Activated CD8-positive, alpha-beta memory T cell treated with anti-CD3 and anti-CD28 coated beads for 1 hour (primary cell): Measurements from ENCODE around the gene TRIO.
A peak's percentile ranks its signal among the peaks of the same experiment; 100 is the strongest.

ENCODE experiments used
- DNase-seq, 2 donors: peaks; one replicate each; pipeline ENCODE4 v3.0.0-alpha.2; 2020; ENCODE audit warnings: low read depth in 1 of 2; ENCODE audit errors: extremely low read depth in 1 of 2

TRIO gene

DNA sequence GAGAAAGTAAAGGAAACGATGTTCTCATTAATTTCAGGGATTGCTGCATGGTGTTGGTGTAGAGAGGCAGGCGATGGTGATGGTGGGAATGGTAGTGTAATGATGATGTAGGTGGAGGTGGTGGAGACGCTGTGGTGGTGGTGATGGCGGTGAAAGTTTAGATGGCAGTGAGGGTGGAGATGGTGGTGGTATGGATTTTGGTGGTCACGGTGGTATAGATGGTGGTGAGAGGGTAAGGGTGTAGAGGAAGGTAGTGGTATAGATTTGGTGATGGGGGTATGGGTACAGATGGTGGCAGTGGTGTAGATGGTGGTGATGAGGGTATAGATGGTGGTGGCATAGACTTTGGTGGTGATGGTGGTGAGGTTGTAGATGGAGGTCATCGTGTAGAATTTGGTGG is 259.3 kb downstream of the TRIO start:
- DNase-seq, result no peak

DNA sequence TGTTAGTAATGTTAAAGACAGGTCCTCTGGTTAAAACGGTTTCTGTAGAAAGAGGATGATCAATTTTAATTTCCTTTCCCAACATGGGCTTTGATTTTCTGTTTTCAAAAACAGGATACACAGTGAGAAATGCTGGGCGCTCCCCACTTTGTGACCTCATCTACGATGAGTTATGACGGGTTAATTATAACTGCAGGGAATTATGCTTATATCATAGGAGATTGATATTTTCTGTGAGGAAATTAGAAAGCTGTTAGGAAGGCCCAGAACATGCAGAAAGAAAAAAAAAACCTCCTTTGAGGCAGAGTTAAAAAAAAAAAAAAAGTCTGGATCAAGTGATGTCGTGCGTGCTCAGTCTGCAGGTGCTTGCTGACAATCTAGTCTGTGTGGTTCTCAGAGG is 261.6 kb downstream of the TRIO start:
- DNase-seq, result no peak

DNA sequence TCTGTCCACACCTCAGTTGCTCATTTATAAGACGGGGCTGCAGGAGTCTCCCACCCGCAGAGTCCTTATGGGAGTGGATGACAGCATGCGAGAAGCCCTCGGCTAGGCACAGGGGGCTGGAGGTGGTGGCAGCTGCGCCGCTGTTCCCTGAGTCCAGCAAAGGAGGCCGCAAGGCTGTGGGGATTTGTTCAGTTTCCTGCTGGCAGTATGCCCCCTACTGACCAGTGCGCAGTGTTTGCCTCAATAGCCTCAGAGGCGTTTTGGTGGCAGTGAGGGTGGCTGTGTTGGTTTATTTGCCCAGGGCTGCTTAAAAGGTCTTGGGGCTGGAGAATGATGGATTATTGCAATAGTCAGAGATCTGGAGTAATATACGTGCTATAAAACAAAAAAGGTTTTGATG is 262.1 kb downstream of the TRIO start:
- no peak for DNase-seq

DNA sequence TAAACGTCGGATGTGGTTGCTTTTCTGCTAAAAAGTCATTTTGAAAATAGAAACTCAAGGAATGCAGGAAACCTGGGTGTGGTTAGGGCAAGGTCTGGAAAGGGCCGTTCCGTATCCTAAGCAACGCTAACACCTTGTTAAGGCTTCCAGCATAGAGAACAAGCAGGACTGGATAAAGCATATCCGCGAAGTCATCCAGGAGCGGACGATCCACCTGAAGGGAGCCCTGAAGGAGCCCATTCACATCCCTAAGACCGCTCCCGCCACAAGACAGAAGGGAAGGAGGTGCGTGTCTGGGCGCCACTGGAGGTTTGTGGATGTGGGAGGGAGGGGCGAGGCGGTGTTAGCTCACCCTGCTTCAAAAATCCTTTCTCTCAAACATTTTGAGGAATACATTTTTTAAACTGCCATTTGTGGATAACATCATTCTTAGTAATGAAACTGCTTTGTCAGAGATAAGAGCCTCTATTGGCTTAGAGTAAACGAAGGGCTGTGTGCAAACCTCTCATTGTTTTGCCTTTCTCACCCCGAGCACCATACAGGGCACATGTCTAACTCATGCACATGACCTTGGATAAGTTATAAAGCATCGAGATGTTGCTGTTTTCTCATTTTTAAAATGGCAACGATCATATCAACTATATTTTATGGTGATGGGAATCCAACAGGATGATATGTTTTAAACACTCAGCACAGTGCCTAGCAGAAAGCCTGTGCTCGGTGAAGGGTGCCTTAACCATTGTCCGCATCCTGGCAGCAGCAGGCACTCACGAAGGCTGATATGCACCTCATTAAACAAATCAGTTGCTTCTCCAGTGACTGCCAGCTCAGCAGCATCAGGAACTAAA is 262.8 kb downstream of the TRIO start:
- DNase-seq, result no peak

DNA sequence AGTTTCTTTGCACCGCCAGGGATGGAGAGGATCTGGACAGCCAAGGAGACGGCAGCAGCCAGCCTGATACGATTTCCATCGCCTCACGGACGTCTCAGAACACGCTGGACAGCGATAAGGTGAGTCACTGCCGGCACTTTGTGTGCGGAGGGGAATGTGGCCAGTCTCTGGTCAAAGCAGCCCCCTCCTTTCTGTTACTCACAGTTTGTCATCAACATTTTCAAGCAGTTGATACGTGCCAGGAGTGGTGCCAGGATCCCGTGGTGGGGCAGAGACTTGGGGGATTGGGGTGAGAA is 263.4 kb downstream of the TRIO start:
- no peak for DNase-seq

DNA sequence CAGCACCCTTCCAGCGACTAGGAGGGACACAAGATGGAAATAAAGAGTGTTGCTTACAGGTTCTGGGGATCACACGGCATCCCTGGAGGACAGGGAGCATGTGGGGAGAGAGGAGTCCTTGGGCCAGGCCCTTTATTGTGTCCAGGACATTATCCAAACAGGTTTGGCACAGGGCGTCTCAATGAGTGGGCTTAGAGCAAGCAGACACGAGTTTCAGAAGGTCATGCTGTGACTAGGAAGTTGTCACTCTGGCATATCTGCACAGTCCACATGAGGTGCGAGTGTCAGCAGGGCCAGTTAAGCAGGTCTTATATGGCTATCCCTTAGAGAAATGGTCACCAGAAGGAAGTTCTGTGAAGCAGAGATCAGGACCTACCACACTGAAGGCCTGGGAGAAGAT is 263.9 kb downstream of the TRIO start:
- no peak for DNase-seq

DNA sequence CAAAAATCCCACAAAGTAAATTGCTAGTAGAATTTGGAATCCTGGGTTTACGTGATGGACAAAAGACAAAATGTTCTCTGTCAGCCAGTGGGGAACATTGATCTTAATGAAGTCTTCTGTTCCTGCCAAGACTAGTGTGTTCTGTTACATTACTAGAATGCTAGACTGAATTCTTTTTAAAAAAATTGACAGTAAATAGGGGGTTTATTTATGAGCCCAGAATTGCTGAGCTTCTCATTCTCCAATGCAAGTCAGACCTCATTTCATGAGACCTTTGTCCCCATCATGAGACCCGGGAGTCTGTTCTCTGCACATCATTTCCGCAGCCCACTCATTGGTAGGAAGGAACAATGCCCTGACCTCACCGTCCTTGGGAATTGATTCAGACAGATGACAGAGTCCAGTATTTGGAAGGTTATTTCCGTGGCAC is 264.6 kb downstream of the TRIO start:
- no peak for DNase-seq

DNA sequence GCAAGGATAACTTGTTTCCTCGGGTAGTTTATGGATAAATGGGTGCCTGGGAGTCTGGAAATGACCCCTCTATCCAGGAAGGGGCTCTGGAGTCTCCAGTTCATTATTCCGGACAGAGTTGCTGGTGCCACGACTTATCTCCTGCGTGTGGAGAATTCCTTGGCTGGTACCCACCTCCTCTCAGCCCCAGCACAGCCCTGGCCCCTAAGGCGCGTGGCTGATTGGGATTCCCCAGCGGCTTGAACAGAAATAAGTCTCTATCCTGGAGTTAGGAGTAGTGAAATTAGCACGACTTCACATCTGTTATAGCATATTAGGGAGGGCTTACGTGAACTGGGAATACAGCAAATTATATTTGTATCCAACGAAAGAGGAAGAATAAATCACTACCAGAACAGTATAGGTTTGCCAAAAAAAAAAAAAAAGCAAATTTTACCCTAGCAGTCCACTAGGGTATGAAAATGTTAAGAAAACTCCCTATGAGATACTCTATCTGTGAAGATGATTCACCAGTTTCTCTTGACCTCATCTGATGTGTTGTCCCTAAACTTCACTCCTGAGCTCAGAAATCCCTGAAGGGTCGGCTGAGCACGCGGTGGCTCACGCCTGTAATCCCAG is 265.9 kb downstream of the TRIO start:
- no peak for DNase-seq

DNA sequence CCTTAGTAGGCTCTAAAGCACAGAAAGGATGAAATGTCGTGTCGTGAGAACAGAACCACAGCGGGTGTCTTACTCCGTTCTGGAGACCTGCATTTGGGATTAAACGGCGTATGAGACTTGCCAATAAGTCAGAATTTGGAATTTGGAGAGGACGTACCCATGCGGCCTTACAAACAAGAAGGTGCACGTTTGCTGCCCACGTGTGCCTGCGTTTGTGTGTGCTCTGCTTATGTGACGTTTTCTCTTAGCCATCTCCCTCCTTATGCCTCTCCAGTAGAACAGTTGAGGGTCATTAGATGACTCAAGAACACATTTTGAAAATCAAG is 266.9 kb downstream of the TRIO start:
- no peak for DNase-seq

DNA sequence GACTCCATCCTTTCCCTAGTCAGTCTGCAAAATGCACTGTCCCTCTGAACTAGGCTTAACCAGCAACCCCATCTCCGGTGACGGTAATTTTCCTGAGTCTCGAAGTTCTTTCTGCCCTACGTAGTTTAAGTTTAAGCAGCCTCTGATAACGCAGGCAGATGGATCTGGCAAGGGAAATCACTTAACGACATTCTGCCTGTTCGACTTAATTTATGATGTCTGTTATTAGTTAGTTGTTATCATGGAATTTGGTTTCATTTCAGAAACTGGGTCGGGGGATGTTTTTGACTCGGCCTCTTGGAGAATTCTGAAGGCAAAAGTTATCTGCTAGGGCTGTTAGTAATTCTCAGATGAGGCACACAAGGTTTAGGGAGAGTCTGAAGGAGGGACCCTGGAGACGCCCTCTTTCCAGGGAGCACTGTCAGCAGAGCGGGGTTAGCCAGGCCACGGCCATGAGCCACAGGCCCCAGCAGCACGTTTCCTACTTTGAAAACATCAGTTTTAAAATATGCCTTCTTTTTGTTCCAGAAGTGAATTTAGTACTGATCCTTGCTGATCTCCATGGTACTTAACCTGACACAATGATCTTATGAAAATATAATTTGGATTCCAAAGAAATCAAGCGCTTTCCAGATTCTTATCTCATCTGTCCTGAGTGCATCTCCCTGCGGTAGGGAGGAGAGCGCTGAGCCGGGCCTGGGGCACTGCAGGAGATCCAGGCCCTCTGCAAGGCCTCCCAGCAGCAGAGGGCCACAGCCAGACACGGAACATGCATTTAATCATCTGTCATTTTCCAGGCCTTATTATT is 267.5 kb downstream of the TRIO start:
- no peak for DNase-seq

DNA sequence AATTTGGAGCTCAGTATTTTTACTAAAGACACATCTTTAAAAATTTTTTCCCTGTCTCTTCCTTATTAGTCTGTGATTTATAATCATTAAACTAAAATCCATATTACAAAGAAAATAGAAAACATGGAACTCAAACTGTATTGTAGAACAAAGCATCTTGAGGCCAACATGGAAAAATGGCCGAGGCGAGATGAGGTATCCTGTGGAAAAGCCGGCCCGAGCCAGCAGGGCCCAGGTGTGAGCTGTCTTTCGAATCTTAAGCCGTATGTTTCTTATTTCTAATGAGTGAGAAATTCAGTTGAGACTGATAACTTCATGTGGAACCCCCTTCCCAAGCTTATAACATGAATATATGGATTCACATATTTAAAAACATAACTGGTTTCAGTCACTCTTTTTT is 268.1 kb downstream of the TRIO start:
- no peak for DNase-seq

DNA sequence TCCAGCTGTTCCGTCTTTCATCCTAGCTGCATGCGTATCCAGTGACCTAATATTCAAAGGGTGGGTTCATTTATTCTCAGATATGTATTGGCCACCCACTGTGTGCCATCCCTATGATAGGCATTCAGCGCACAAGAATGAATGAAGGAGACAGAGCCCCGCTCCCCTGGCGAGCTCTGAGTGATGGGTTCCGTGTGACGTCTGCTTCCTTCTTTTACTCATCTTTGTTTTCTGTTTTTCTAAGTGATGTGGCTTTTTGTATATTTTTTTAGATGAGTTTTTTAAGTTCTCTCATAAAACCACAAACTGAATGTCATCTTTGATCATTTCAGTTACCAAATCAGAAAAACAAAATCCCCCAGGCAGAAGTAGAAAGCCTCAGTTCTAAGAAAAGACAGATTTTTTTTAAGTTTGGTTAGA is 270.2 kb downstream of the TRIO start:
- DNase-seq, result peak; percentile 19 to 27

DNA sequence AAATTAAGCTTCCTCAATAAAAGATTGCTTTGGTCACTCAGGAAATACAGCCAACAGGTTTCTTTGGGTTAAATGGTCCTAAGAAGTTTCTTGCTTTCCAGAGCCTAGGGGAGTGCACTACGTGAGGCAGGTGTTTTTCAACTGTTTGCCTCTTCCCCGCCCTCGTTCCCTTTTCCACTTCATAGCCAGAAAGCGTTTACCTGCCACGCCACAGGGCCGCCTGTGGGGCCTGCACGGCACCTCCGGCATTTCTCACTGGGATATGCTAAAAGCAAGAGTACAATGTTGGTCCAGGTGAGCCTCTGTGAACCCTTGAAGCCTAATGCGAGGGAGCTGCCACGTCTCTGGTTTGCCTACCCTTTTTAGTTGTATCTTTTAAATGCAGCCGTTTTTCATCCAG is 270.9 kb downstream of the TRIO start:
- no peak for DNase-seq

DNA sequence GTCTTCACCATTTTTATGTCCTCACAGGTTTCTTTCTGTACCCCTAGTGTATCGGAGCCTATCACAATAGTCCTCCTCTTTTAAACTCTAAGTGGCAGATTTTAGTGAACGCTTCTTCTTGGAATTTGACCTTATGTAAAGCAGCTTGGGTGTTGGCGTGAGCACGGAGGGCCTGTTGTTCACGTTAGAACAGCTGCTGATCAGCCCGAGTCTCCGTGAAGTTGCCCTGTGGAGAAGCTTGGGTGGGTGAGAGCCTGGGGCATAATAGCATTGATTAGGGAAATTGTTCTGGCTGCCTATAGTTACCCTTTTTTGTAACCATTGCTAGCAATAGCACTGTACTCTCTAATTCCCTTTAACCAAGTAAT is 271.5 kb downstream of the TRIO start:
- DNase-seq, result no peak

DNA sequence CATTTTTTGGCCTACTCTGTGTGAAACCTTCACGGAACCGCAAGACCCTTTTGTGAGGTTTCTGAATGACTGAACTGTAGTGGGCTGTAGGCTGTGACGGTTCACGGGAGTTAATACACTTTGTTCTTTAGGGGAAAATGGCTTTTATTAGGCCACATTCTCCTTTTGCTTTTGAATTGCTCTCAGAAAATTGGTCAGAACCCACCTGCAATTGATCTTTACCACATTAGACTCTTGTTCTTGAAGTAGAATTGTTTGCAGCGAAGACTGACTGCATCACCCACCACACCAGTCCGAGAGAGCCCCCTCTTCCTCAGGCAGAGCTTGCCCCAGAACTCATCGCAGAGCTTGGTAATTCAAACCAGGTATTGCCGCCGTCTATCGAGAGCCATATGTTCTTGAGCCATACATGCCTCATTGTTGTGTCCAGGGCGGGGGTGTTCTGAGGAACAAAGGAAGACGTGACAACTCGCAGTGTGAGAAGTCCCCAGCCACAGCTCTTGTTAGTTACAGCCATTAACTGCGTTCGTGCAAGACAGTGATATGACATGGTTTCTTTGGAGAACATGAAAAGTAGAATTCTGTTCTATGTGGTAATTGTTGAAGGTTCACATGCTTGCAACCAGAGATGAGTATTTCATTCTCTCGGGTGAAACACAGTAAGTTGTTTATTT is 272.0 kb downstream of the TRIO start:
- no peak for DNase-seq

DNA sequence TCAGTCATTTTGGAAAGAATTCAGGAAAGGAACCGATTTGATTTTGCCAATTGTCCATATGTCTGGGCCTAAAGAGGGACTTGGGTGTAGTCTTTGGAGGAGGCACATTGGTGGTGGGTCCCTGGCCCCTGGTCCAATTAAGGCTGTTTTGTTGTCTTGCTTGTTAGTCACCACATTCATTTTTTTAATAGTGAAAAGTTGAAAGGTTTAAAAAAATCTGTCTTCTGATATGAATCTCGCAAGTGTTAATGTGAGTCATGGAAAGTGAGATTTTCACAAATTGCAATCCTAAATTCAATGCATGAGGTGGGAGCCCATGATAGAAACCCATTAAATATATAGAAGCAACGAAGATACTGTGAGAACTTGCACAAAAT is 272.5 kb downstream of the TRIO start:
- no peak for DNase-seq

DNA sequence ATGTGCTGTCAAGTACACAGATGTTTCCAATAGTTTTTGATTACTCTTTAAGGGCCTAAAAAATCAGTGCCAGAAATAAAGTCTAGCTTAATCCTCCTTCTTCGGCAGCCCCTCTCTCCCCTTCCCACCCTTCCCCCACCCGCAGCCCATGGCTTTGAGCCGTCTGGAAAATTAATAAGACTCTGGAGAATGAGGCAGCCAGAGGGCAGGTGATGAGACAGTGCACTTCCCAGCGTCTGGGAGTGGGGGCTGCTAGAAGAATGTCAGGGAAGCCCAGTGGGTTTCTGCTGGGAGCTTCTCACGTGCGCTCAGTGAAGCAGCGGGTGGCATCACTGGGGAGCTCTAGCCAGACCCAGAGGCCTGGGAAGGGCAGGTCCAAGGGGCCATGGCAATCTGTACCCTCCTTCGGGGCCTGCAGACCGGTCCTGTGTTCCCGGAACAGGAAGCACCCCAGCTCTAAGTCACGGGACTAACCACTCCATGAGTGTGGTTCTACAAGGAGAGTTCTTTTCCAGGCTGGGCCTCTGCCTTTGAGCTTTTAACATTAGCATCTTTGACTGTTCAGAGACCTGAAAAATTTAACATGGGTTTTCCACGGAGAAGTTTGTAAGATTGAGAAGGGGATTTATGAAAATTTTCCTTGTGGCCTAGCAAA is 273.6 kb downstream of the TRIO start:
- no peak for DNase-seq

DNA sequence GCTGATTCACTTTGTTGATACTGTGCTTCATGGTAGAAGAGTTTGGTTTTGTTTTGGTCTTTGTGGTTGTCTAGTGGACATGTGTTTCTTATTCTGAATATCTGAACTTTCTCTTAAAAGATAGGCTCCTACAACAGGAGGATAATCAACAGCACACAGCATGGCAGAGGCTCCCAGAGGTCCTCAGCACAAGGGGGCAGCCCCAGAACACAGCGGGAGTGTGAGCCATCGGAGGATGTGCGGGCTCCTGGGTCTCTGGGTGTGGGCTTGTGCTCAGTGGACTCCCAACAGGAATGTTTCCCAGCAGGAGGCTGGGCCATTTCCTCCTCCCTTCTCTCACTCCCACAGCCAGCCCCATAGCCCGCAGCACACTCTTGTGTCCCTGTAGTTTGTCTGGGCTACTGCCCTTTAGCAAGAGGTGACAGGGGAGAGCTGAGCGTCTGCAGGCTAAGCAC is 274.2 kb downstream of the TRIO start:
- no peak for DNase-seq

DNA sequence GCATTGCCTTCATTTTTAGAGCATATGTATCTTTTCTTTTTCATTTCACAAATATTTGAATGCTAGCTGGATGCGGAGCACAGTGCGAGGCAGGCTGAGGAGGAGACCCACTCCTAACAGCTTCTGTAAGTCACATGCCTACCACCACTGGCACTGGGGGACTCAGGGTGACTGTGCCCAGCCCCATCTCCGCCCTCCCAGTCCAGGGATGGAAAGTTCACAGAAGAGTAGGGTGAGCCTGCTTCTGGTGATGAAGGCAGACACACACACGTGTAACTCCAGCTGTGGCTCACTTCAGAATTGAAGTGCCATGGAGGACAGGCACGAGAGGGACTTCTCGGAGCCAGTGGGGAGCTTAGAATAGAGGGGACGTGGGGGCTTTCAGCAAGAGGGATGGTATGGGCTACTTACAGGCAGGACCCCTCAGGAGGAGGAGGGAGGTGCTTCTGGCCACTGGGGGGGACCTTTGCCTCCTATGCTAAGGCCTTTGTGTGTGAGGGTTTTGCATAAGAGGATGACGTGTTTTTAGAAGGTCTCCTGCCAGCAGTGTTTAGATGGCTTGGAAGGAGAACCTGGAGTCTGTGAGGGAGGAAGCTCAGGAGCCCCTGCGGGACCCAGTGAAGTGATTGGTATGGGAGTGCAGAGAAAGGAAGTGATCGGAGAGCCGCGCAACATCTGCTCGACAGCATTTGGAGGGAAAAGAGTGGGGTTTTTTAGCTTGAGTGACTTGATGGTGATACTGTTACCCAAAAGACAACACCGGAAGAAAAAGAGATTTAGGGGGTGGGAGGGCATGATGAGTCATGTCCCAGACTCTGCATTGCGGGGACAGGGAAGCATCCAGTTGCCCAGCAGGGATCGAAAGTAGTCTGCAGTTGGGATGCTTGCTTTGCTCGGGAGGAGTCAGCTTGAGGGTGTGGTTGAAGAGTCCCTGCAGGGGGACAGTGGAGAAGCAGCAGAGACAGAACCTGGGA is 274.9 kb downstream of the TRIO start:
- no peak for DNase-seq

DNA sequence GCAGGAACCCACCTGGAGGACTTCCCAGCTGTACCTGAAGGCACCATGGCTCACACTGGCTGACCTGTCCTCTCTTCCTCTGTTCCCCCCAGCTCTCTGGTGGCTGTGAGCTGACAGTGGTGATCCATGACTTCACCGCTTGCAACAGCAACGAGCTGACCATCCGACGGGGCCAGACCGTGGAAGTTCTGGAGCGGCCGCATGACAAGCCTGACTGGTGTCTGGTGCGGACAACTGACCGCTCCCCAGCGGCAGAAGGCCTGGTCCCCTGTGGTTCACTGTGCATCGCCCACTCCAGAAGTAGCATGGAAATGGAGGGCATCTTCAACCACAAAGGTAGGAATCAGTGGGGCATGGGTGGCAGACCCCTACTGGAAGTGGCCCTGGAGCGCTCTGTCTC is 276.5 kb downstream of the TRIO start:
- no peak for DNase-seq
